ENCODE data around the gene NFIB.

The NFIB gene

DNA sequence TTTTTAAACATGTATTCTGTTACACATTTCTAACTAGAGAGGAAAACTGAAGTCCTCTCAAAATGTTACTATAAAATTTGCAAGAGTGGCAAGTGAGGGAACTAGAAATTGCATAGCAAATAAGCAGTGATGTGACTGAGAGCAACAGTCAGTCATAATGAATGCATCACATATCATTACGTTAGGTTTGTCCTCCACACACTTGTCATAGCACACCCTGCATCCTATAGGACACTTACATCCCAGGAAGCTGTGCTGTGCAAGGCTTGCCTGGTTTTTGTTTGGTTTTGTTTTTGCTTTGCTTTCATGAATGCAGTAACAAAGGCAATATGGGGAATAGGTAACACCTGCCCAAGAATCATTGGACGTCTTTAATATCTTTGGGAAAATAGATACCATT lies 10.8 kb downstream of the NFIB start:
- DNase-seq, result no peak

DNA sequence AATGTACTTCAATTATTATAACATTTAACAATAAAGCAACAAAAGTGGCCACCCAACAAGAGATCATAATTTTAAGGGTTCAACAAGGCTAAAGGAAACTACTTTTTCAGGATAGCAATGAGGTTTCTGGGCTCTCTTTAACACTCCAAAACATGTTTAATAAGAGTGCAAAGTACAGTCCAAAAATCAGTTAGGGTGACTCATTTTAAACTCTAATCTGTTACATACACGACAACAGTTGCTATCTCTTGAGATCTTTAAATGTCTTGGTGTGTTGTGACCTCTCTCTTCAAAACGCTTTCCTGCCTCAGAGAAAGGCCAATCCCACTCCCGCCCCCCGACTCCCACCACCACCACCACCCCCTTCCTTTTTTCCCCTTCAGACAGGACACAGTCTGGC lies 11.5 kb downstream of the NFIB start:
- no peak for DNase-seq

DNA sequence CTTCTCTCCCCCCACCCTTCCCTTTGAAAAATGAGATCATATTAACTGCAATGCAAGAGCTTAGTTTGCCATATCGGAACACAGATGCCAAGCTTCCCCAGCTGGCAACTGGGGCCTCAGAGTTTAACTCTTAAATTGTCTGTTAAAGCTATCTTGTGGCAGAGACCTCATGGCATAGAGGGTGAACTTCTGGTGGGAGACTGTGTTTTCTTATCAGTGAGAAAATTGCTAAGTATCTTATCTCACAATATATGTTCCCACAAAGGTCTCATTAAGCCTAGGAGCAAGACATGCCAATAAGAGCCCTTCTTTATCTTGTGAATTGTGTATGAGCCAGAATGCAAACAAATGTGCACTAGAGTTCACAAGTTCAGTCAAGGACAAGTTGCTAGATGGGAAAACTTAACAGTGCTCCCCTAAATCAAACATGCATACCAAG lies 12.3 kb downstream of the NFIB start:
- no peak for DNase-seq

DNA sequence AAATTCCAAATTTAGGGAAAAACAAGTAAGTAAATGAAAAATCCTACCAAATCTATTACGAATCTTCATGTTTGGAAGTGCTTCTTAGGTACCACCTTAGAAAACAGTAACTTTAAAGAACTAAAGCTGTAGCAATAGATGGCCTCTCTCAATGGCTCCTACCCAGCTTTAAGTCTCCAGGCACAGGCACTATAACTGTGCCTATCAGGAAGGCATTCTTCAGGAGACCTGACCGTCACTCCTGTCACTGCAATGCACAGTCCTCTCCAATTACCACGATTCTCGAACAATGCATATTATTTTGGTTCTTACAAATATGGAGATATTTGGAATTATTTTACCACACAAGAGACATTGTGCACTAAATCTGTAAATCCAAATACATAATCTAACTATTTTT lies 12.9 kb downstream of the NFIB start:
- no peak for DNase-seq

DNA sequence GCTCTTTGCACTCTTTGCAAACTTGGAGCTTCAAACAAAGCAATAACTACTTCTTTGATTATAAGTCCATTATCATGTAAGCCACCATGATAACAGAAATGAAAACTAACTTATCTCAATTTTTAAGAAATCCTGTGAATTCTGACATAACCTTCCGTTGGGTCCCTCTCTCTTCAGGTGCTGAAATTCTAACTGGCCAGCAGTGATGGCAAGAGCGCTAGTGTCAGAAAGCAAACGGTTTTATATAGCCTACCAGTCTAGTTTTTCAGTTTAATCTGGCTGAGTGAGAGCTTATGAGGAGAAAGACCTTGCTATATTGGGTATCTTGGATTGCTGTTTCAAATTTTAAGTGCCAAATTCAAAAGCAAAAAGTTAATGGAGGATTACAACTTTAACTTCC lies 13.4 kb downstream of the NFIB start:
- DNase-seq, result no peak

DNA sequence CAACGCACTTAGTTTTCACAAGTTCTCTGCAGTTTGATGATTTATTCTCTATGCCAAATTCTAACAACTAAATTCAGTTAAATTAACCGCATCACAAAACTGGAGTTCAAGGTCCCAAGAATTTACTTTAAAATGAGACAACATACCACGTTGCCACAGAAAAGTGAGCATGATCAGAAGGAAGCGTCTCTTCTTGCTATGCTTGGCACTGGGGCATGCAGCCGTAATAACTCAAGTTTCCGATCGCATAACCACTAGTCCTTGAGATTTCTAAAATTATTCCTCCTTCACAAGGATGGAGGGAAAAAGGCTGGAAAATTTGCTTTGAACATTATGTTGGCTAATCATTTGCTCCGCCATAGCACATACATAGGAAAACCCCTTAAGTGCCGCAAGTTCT lies 13.9 kb downstream of the NFIB start:
- DNase-seq, result no peak

DNA sequence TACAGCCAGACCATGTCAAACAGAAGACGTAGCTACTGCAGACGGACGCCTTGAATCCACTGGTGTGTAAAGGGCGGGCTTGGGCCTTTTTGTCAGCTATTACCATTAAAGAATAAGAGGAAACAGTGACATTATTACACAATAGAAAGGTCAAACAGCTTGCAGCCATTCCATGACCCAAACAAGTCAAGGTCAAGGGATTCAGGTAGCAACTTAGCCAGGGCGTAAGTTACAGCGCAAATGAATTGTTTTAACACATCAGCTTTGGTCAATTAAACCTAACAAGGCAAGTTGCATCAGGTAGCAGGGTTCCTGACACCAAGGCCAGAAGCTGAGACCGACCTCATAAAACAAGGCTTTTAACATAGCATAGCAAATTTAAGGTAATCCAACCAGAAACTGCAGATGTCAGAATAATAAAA lies 15.3 kb downstream of the NFIB start:
- no peak for DNase-seq

DNA sequence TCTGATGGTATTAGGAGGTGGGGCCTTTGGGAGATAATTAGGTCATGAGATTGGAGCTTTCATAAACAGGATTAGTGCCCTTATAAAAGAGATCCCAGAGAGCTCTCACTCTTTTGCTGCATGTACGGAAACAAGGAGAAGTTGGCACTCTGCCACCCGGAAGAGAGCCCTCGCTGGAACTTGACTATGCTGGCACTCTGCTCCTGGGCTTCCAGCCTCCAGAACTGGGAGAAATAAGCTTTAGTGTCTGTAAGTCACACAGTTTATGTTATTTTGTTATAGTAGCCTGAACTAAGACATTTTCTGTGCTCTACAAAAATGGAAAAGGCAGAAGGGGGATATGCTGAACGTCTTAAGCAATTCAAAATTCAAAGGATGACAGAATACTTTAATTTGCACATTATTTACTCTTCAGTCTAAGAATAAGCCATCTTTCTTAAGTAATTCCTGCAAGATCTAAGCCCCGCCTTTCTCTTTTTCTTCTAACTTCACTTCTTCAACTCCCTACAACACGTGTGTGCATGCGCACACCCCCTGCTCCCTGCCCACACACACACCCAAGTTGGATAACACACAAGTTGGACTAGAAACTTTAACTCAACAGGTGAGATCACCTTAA lies 17.3 kb downstream of the NFIB start:
- no peak for DNase-seq

DNA sequence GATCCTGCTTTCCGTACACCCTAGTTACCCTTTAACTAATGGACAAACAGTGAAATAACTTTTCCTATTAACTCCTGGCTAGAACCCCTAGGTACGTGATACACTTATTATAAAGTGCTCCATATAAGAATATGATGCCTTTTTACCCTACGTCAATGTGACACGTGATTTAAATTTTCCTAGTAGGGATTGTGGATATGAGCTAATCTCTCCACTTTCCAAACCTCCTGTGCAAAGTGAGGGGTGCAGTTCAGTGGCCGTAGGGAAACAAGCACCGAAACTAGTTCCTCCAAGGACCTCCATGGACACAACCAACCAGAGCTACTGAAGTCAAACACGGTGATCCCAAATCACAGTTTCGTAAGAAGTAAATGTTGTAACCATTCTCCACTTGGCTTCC lies 19.3 kb downstream of the NFIB start:
- no peak for DNase-seq

DNA sequence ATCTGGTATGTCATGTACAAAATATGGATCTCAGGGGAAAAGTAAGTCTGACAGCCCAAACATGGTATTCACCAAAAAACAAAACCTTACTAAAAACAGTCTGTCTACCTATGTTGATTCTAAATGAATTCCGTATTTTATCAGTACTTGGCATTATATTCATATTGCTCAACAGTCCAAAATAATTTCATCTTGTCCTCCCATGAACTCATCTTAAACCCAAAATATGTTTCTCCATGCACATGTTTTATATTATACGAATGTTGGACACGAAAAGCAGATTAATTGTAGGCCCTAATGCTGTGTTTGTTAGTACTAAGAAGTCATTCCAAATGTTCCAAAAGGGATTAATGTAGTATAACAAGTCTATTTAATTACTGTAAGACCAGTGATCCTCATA lies 20.1 kb downstream of the NFIB start:
- no peak for DNase-seq

DNA sequence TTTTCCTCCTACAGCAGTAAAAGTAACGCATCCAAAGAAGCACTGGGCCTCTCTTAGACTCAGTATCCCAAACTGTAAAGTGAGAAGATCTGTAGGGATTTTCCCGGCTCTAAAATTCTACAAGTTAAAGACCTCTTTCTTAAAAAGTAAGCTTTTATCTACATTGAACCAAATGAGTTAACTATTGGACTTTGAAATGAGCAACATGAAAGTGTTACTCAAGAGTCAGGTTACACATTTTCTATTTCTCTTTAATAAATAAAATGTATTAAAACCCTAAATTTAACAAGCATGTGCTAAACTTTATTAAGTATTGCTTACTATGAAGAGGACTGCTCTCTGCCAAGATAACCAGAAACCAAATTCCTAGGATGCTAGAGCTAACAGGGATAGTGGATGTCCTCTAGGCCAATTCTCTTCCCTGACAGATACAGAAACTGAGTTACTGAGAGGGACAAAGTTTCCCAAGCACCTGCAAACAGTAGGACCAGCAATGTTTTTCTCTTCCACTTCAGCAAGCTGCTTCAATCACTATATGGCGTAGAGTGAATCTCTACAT lies 21.7 kb downstream of the NFIB start:
- no peak for DNase-seq

DNA sequence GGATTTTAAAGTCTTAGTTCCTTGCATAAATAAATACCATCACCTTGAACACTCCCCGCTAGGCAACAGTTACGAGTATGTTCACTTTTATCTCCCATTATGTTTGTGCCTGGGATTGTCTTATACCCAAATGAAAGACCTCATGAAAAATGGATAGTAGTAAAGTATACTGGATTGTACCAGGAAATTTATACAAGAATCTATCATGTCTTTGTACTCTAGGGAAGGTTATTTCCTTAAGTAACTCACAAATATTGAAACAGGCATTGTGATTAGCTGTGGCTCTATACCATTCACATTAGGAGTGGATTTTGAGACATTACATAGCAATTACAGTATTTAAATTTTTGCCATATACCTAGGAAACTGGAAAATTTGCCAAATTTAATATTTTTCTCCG lies 24.0 kb downstream of the NFIB start:
- DNase-seq, result no peak

DNA sequence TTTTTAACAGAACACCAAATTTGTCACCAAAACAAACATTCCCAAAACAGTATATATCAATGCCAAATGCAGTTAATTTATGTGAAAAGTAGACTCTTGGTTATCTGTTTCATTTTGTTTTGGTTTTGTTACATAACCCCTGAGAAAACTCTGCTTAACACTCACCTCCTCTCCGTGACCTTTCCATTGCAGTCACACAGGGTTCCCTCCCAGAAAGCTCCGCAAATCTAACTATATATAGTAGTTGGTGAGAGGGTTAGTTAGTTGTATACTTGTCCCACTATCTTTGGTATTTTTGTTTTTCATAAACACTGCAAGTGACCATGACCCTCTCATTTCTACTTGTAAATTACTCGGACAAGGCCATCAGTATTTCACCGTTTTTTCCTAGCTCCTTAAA lies 25.5 kb downstream of the NFIB start:
- no peak for DNase-seq

DNA sequence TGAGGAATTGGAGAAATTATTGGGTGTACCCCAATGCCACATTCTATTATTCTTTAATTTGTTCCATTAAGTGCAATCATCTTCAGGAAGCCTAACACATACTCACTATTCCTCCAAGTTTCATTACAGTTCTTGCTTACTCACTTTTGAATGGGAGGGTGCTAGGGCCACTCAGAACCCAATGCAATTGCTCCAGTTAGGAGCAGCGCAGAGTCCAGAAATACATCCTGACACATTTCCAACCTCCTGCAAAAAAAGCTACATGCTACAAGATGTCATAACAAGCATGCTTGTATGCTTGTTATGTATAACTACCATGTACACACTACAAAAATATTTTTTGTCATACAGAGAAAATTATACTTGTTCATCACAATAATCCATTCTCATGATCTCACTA lies 27.8 kb downstream of the NFIB start:
- no peak for DNase-seq

DNA sequence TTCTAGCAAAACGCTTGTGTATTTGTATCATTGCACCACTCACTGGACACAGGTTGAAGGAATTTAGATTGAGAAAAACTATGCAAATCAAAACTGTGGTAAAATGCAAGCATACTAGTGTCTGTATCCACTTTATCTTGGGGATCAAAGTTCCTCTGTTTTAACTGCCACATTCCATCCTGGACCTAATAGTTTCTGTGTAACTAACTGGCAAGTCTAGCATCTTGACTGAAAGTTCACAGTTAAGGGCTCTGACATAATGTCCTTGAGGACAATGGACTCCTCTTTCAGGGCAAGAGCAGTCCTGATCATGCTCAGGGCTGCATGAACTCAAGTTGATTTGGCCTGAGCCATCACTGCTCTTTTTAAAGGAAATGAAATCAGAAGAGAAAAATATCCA lies 30.7 kb downstream of the NFIB start:
- DNase-seq, result no peak

DNA sequence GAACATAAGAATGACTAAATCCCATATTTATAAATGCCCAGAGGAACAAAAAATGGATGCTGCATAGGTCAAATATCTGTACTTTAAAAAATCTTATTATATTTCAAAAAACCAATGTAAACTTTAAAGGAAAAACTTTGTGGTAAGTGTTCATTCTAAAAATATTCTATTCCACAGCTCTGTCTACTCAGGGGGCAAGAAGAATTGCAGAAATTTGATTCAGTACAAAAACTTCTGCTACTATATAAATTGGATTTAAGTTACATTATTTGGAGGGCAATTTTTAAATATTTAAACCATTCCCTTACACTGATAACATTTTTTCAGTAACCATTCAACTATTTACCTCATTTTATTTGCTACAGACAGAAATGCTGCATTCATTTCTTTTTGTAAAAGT lies 32.1 kb downstream of the NFIB start:
- DNase-seq, result no peak

DNA sequence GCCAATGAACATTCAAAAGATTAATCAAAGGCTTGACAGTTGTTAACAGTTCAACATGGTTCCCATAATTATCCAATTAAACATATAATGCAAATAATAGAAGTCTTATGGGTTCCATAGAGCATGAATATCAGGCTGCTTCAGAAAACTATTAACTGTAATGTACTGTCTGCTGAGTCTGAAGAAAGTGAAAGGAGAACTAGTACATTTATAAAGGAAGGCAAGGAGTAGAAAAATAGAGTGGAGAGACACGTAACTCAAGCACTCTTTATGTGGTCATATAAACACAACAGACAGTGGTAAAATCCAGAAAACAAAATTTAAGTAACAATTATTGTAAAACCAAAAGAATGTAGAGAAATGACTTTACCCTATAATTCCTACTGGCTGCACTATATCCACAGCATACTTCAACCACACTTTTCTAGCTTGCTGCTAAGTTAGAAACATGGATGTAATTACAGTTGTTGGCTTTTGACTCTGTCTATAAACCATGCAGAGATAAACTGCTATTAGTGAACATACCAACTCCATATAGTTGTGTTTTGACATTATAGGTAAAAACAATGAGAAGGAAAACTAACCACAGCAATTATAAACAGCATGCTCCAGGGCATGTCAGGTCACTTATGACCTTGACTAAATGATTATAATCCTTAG lies 32.7 kb downstream of the NFIB start:
- no peak for DNase-seq

DNA sequence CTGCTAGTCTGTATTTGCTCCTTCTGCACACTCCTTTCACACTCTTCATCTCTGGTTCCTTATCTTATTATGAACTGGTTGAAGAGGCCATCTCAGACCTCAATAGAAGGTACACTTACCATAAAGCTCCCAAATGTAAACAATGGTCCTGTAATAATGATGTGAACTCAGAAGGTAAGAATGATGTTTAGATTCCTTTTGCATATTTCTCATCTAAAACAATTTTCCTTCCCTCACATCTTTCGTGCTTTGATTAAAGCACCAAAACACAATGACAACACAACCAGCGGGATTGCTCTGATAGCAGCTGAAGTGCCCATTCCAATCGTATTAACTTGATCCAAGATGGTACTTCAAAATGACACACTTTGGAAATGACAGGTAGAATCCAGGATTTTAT lies 34.3 kb downstream of the NFIB start:
- DNase-seq, result no peak

DNA sequence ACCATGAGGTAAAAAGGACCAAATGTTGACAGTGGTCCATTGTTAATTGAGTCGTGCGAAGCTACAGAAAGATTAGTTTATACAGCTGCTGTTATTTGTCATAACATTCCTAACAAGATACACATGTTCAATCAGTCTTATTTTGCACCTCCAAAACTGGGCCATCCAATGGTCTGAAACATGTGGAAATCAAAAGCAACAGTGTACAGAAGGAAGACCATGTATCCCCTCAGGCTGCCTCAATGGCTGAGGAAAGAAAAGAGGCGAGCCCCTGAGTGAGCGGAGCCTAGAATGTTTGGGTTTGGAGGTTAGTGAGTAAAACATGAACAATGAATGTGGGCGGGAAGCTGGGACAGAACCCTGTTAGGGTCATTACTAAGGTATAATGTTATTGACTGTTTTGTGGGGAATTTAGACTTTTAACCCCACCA lies 35.6 kb downstream of the NFIB start:
- DNase-seq, result no peak

DNA sequence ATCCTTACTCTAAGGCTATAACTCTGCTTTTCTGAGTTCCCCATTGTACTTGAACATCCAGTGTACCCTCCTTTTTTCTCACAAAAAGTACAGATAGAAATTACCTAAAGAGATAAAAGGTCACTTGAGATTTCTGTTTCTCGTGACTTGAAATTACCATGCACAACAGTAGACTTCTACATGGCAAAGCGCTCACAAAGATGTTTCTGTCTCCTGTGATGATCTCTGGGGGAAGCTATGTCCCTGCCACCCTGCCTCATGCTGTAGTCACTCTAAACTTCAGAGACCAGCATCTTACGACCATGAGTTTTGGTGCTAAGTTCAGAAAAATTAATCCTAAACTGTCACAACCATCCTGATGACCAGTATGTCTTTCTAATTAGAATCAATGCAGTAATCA lies 36.2 kb downstream of the NFIB start:
- DNase-seq, result no peak

DNA sequence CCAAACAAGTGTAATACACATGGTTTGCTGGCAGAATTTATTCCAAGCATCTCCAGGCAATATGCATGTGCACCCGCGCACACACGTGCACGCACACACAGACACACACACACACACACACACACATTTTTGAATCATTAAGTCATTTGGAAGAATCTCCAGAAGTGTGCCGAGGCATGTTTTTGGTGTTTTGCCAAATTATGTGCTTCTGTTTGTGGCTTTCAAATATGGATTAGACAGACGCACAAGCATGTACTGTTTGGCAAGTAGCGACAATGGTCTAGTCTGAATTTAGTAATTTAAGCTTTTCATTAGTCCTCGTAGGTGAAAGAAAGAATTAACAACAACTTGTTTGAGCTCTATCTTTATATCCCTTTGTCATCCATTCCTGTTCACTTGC lies 36.7 kb downstream of the NFIB start:
- DNase-seq, result no peak

DNA sequence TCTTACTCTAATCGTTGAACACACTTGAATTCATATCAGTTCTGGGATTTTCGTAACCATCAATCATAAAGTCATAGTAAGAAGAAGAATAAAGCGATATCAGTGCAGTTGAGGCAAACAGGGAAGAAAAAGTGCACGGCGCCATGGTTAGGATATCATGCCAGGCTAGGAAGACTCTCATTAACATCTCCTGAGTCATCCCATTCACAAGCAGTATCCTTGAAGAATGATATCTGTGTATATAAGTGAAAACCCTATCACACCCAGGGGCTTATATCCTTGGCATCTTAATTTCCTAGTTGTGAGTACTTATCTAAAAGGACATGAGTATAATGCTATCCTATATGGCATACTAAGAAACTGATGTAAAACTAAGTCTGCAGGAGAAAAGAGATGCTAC lies 38.6 kb downstream of the NFIB start:
- no peak for DNase-seq

DNA sequence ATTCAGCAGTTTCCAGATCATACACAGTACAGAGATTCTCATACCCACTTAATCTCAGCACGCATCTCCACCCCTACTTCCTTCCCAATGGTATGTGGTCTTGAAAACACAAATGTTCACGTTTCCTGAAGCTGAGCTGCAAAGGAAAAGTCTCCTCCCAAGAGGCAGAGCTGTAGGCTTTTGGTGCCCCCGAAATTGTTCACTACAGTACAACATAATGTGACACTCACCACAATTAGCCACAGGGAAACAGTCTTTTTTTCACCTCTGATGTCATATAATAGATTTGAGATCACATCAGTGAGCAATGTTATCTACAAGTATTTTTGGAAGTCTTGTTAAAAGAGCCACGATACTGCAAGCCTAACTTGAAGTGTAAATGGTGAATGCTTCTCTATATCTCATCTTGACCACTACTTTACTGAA lies 40.2 kb downstream of the NFIB start:
- DNase-seq, result no peak

DNA sequence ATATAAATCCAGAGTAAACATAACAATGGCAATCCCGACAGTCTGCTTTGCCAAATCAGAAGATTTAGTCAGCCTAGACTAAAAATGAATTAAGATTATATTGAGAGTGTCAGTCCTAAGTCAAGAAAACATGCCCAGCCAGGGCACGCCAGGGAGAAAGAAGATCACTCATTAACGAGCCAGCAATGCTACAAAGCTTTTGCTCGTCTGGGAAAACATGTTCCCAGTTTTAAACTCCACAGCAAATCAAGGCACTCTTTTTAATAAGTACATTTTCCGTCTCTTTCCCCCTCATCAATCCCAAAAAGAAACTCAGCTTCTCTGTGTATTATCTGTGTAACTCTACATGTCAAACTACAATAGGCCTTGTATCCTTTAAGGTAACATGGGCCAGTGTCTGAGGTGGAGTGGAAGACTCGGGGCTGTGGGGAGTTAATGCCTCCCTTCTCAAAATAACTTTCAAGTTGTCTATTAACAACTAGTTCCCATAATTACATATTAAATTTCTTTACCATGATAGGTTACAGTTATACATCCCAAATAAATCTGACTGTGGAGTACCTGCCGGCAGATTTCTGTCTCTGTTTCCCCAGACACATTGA lies 40.9 kb downstream of the NFIB start:
- DNase-seq, result no peak
